Caco-2 (cell line): ENCODE measurements around the gene KRT86. TPM values are rescaled to one million over a fixed set of nuclear protein-coding genes. Genes with fewer than 3 reads are reported as not detected.

ENCODE experiments used
- BruUV-seq: library from RNA; stranded (reverse); fragments of 400-500 nt; replicated peaks from 2 replicates; lab custom pipeline; 2021; lab: Mats Ljungman, UMichigan
- CTCF ChIA-PET: fragments of 300-600 bp; sonication (Branson Sonifier 250); formaldehyde crosslinking; loops from one replicate; lab custom pipeline; 2022; ENCODE audit warnings: antibody characterized with exemption; lab: Charles Lee
- POLR2A ChIA-PET: fragments of 300-600 bp; sonication (Branson Sonifier 250); formaldehyde crosslinking; loops from one replicate; lab custom pipeline; 2022; ENCODE audit warnings: antibody characterized with exemption; lab: Charles Lee
- DNase-seq, 2 experiments: peaks; one replicate each; pipeline versions ENCODE4 v3.0.0 to v3.0.0-alpha.2; 2020 to 2022
- H3K27me3 ChIP-seq: replicated peaks from 2 replicates; pipeline ENCODE4 v1.6.0; 2011; ENCODE audit warnings: low read length; ENCODE audit not compliant: control insufficient read depth, insufficient read depth
- H3K36me3 ChIP-seq: 2 replicates; pipeline ENCODE4 v1.5.1; 2011; ENCODE audit warnings: low read length; ENCODE audit not compliant: control insufficient read depth, insufficient read depth
- H3K4me1 ChIP-seq: fragments of 250-450 bp; sonication (Bioruptor Pico); 2 replicates; pipeline ENCODE4 v1.5.1; 2020; ENCODE audit warnings: mild to moderate bottlenecking
- H3K4me3 ChIP-seq: 2 replicates; pipeline ENCODE4 v1.5.1; 2011; ENCODE audit warnings: low read depth, mild to moderate bottlenecking, control low read depth, low read length
- H3K9me3 ChIP-seq: fragments of 250-450 bp; sonication (Bioruptor Pico); 2 replicates; pipeline ENCODE4 v1.5.1; 2020; ENCODE audit warnings: mild to moderate bottlenecking, moderate library complexity
- H3K27ac Mint-ChIP-seq: one replicate; pipeline ENCODE4 v1.8.0; 2022; ENCODE audit warnings: mixed read lengths; ENCODE audit not compliant: unreplicated experiment
- H3K27me3 Mint-ChIP-seq: one replicate; pipeline ENCODE4 v1.8.0; 2022; ENCODE audit warnings: mixed read lengths; ENCODE audit not compliant: insufficient read depth, unreplicated experiment
- H3K36me3 Mint-ChIP-seq: one replicate; pipeline ENCODE4 v1.8.0; 2022; ENCODE audit warnings: mild to moderate bottlenecking, mixed read lengths; ENCODE audit not compliant: insufficient read depth, unreplicated experiment
- H3K4me1 Mint-ChIP-seq: one replicate; pipeline ENCODE4 v1.8.0; 2022; ENCODE audit warnings: low read depth, mixed read lengths; ENCODE audit not compliant: unreplicated experiment
- H3K4me3 Mint-ChIP-seq: one replicate; pipeline ENCODE4 v1.8.0; 2022; ENCODE audit warnings: mild to moderate bottlenecking, moderate library complexity, mixed read lengths; ENCODE audit not compliant: unreplicated experiment
- H3K9me3 Mint-ChIP-seq: one replicate; pipeline ENCODE4 v1.8.0; 2022; ENCODE audit warnings: mixed read lengths; ENCODE audit not compliant: unreplicated experiment
- CTCF ChIP-seq, 2 experiments: fragments of 200-600 bp in 1 of 2; IDR thresholded peaks; 1 replicate in 1 of 2; 2 replicates in 1 of 2; pipeline versions ENCODE4 v1.5.1 to v1.8.0; 2011 to 2022; ENCODE audit warnings: antibody characterized with exemption in 1 of 2, control low read depth in 1 of 2, inconsistent platforms in 1 of 2, low read depth in 1 of 2, low read length in 1 of 2, mild to moderate bottlenecking in 1 of 2, moderate library complexity in 1 of 2; ENCODE audit not compliant: insufficient read depth in 1 of 2, severe bottlenecking in 1 of 2, unreplicated experiment in 1 of 2
- intact Hi-C: fragments of 100-400 bp; cut with micrococcal nuclease; formaldehyde crosslinking; loops from one replicate; pipeline ENCODE4 v1.10.0; 2022; ENCODE audit not compliant: unreplicated experiment
- total RNA-seq: library from RNA; stranded (reverse); gene quantifications from 2 replicates; pipeline ENCODE4 v1.2.3, GENCODE V29; 2022

KRT86 gene
- total RNA-seq, 1 experiment from 2014 or later = not detected

- no TSS peak for BruUV-seq
- Mint-ChIP-seq H3K27ac (peak overlapping the region; percentile 89), H3K36me3 (no peaks in the 10 kb centered on the region), H3K4me1 (peaks cover 27% of the 10 kb centered on the region), H3K9me3 (no peaks in the 10 kb centered on the region), H3K27me3 (no peaks in the 10 kb centered on the region), H3K4me3 (peak overlapping the region; percentile 70)
- H3K4me1 ChIP-seq = peaks cover 33% of the 10 kb centered on the region
- no peaks in the 10 kb centered on the region for H3K36me3 ChIP-seq
- ChIA-PET CTCF (interaction anchor here (0.6 to 2.7 kb wide), 18 partner anchors 9 to 123 kb away, joined by 3 to 9 read pairs (median 4); no protein-coding TSS in a partner anchor), POLR2A (interaction anchor here (0.7 to 0.8 kb wide), 2 partner anchors 132 to 1347 kb away, joined by 4 to 11 read pairs; no protein-coding TSS in a partner anchor)
- intact Hi-C loops = no loop called here
- peak; percentile 63 to 83 for DNase-seq
- no peaks in the 10 kb centered on the region for H3K9me3 ChIP-seq
- peak; percentile 75 to 86 for TF ChIP-seq CTCF (IDR thresholded peaks at IDR 0.05; ENCODE audit: insufficient read depth in 1 of 2, low read depth in 1 of 2, low read length in 1 of 2, severe bottlenecking in 1 of 2, unreplicated experiment in 1 of 2)
- no peak overlapping the region for H3K4me3 ChIP-seq
- H3K27me3 ChIP-seq = no peaks in the 10 kb centered on the region
Observed at GRCh38 chr12:52278575-52279421, 4.4 kb downstream of the KRT86 start.

GRCh38 chr12:52279422-52280318 is 5.2 kb downstream of the KRT86 start:
- Histone ChIP-seq H3K27me3 (no peaks in the 10 kb centered on the region), H3K4me1 (peaks cover 33% of the 10 kb centered on the region), H3K36me3 (no peaks in the 10 kb centered on the region), H3K9me3 (no peaks in the 10 kb centered on the region), H3K4me3 (no peak overlapping the region)
- intact Hi-C loops = loop anchor here (2.0 to 5.0 kb wide), 4 partner anchors 17 to 48 kb away; no protein-coding TSS in a partner anchor
- Mint-ChIP-seq H3K27me3 (no peaks in the 10 kb centered on the region), H3K4me3 (peak overlapping the region; percentile 70), H3K36me3 (no peaks in the 10 kb centered on the region), H3K27ac (peak overlapping the region; percentile 89), H3K4me1 (peaks cover 27% of the 10 kb centered on the region), H3K9me3 (no peaks in the 10 kb centered on the region)
- no peak for DNase-seq
- BruUV-seq = TSS peak; percentile 81
- POLR2A ChIA-PET = interaction anchor here (0.8 kb wide), 1 partner anchor 133 kb away, joined by 4 read pairs; no protein-coding TSS in a partner anchor
- TF ChIP-seq CTCF (IDR thresholded peaks at IDR 0.05; ENCODE audit: insufficient read depth in 1 of 2, low read depth in 1 of 2, low read length in 1 of 2, severe bottlenecking in 1 of 2, unreplicated experiment in 1 of 2) = no peak
- CTCF ChIA-PET = interaction anchor here (0.5 to 2.7 kb wide), 20 partner anchors 10 to 124 kb away, joined by 3 to 9 read pairs (median 5); no protein-coding TSS in a partner anchor
